Measurements from ENCODE around the gene PLA2G4A.
A peak's percentile ranks its signal among the peaks of the same experiment; 100 is the strongest.

PLA2G4A gene

DNA sequence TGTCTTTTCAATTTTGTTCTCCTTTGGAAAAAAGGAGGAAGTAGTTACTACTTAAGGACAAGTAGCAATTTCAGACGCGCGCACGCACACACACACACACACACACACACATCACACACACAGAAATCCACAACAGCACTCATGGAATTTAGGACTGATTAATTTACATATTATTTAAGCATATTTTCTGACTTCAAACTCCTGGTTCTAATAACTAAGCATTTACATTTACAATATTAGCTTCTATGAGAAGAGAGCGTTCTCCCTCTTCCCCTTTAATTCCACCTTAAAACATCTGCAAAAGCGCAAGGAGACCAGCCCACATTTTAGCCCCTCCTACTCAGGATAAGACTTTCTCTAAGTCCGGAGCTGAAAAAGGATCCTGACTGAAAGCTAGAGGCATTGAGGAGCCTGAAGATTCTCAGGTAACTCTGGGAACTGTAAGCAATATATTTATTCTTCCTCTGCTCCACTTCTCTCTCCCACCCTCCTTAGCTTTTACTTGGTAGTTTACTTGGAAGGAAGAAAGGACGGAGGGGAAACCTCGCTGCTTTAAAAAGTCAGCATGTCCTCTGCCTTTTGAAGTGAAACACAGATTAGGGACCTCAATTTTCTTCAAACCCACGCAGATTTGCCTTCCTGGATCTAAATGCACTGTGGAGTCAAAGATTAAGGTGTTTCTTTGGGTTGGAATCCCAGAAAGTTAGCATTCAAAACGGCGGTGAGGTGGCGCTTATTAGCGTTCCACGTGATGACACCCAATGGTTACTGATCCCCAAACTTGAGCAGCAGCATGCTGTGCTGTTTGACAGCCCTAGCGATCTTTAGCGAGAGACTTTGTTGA is at the start of gene PLA2G4A:
TSS of gene PLA2G4A (plus strand) at position 339 of the 844 bp plus-strand sequence. CDS start 25,406 bp downstream, outside the sequence.
- Mint-ChIP-seq H3K27me3 (peaks cover 29% of the 10 kb centered on the region), H3K27ac (peak within 1 kb of the TSS; percentile 18), H3K36me3 (ENCODE audit: low read depth) (no peaks in the 10 kb centered on the region), H3K4me3 (peak within 1 kb of the TSS; percentile 76), H3K9me3 (no peaks in the 10 kb centered on the region), H3K4me1 (ENCODE audit: low read depth) (peaks cover 15% of the 10 kb centered on the region)

DNA sequence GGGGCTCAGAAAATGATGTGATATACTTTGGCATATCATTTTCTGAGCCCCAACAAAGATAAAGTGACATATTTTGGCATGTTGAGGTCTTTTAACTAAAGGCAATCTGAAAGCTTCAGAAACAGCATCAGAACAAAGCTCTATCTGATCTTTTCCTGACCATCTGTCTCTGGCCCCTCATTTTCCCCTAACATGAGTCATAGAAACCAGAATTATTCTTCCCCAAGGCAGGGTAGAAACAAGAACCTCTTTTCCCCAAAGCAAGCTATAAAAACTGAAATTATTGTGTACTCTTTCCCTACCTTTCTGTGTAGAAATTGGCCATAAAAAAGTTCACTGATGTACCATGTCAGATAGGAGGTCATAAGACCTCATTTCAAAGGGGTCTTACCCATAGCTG is 48.7 kb upstream of the PLA2G4A start:
- Mint-ChIP-seq H3K27ac (no peak overlapping the region), H3K27me3 (peaks cover 8% of the 10 kb centered on the region), H3K4me3 (no peak overlapping the region), H3K9me3 (no peaks in the 10 kb centered on the region), H3K36me3 (ENCODE audit: low read depth) (no peaks in the 10 kb centered on the region), H3K4me1 (ENCODE audit: low read depth) (peaks cover 3% of the 10 kb centered on the region)

DNA sequence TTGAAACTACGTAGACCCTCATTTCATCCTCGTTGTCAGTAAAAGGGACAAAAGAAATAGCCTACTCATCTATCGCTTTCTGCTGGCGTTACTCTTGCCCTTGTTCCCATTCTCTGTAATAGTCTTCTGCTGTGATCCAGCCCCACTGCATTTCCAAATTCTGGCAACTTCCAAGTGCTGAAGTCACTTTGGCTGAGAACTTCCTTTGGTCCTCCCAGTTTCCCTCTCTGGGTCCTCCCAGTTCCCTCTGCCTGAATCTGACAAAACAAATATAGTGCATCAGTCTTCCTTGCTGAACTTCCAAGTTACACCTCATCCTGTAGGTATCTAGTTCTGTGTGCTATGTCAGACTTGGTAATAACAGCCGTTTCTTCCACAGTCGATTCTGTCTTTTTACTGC is 47.0 kb upstream of the PLA2G4A start:
- no peaks in the 10 kb centered on the region for H3K36me3 Mint-ChIP-seq (ENCODE audit: low read depth)
- no peaks in the 10 kb centered on the region for H3K9me3 Mint-ChIP-seq
- H3K27me3 Mint-ChIP-seq = peaks cover 12% of the 10 kb centered on the region

DNA sequence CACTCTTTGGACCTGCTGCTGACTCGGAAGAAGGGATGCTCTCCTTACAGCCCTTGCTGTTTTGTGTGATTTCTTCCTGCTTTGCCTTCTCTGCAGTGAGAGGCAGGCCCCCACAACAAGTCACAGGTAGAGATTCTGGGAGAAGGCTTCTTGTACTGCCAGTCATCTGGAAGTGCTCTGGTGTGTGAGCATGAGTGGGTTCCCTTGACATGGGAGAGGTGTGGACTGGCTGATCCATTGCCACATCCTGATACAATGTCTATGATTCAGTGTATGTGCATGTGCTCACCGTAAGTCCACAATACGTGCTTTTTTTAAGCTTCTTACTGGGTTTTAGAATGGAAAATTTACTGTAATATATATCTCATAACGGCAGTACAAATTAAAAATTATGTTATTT is 46.0 kb upstream of the PLA2G4A start:
- no peak overlapping the region for H3K4me3 Mint-ChIP-seq
- no peaks in the 10 kb centered on the region for H3K9me3 Mint-ChIP-seq
- H3K27ac Mint-ChIP-seq = no peak overlapping the region
- no peaks in the 10 kb centered on the region for H3K36me3 Mint-ChIP-seq (ENCODE audit: low read depth)
- peaks cover 3% of the 10 kb centered on the region for H3K4me1 Mint-ChIP-seq (ENCODE audit: low read depth)
- H3K27me3 Mint-ChIP-seq = peaks cover 12% of the 10 kb centered on the region

More for the DNA sequence above, 47.0 kb upstream of the PLA2G4A start:
- Mint-ChIP-seq H3K4me3 (no peak overlapping the region), H3K27ac (no peak overlapping the region), H3K4me1 (ENCODE audit: low read depth) (peaks cover 3% of the 10 kb centered on the region)

DNA sequence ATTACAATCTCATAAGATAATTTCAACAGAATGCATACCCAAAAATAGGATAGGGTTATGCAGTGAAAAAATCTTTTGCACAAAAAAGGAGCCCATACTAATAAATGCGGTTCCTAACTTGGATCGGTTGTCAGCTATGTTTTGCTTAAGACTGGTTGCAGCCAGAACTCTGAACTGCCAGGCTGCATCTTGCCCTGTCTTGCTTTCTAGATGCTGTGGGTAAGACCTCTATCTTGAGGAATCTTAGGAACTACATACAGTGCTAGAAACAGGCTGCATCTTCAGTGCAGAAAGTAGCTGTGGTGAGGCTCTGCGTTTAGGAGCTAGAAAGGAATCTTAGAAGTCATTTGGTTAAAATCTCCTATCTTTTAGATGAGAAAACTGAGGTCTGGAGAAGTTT is 45.6 kb upstream of the PLA2G4A start:
- Mint-ChIP-seq H3K9me3 (no peaks in the 10 kb centered on the region), H3K27ac (no peak overlapping the region), H3K4me1 (ENCODE audit: low read depth) (peaks cover 3% of the 10 kb centered on the region), H3K36me3 (ENCODE audit: low read depth) (no peaks in the 10 kb centered on the region), H3K4me3 (no peak overlapping the region), H3K27me3 (peaks cover 12% of the 10 kb centered on the region)

DNA sequence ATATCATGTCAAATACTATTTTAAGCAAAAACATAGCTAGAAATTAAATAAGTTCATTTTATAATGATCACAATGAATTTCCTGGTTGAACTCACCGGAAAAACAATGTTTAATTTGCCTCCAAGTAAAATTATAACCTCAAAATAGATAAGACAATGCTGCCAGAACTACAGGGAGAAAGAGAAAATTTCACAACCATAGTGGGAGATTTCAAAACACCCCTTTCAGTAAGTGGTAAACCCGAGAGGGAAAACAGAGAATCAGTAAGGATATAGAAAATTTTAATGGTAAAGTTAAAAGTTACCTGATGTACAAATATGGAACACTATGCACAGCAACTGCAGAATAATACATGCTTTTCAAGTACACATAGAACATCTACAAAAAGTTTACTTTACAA is 43.2 kb upstream of the PLA2G4A start:
- no peaks in the 10 kb centered on the region for H3K36me3 Mint-ChIP-seq (ENCODE audit: low read depth)
- H3K9me3 Mint-ChIP-seq = peaks cover 4% of the 10 kb centered on the region
- no peaks in the 10 kb centered on the region for H3K4me1 Mint-ChIP-seq (ENCODE audit: low read depth)
- no peak overlapping the region for H3K27ac Mint-ChIP-seq
- peaks cover 10% of the 10 kb centered on the region for H3K27me3 Mint-ChIP-seq
- H3K4me3 Mint-ChIP-seq = no peak overlapping the region

DNA sequence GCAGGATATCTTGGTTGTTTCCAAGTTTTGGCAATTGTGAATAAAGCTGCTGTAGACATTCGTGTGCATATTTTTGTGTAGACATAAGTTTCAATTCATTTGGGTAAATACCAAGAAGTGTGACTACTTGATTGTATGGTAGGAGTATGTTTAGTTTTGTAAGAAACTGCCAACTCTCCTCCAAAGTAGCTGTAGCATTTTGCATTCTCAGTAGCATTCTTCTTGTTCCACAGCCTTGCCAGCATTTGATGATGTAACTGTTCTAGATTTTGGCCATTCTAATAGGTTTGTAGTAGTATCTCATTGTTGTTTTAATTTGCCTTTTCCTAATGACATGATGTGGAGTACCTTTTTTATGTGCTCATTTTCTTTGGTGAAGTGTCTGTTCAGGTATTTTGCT is 38.6 kb upstream of the PLA2G4A start:
- H3K9me3 Mint-ChIP-seq = peaks cover 4% of the 10 kb centered on the region
- H3K36me3 Mint-ChIP-seq (ENCODE audit: low read depth) = no peaks in the 10 kb centered on the region

DNA sequence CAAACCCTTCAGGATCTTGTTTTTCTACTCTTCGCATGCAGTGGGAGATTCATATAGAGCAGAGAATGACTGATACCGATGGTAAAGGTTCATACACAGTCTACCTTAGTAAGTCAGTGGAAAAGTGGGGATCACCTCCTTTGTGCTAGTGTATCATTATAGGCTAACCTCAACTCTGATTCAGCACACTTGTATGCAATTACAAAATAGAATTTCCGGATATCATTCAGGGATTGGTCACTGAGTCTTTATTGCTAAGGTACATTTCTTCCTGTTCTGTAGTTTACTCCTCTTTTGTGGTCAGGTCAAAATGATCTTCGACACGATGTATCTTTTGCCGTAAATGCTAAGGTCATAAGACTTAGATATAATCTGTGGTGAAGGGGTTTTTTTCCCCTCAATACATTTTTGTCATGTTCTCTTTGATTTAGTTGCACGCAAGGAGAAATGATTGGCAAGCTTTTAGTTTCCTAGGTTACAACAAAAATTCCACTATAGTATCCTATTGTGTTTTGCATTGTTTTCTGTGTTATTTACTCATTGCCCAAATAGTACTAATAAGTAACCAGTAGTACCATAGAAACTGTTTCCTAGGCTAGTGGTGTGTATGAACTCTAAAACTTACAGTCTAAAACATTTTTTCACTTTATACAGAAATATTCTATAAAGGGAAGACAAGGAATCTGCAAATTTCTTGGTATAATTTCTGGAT is 35.7 kb upstream of the PLA2G4A start:
- Mint-ChIP-seq H3K27ac (no peak overlapping the region), H3K4me1 (ENCODE audit: low read depth) (no peaks in the 10 kb centered on the region), H3K36me3 (ENCODE audit: low read depth) (no peaks in the 10 kb centered on the region), H3K27me3 (peaks cover 3% of the 10 kb centered on the region), H3K4me3 (no peak overlapping the region), H3K9me3 (peaks cover 4% of the 10 kb centered on the region)

More for the DNA sequence above, 38.6 kb upstream of the PLA2G4A start:
- H3K27me3 Mint-ChIP-seq = peaks cover 7% of the 10 kb centered on the region
- no peaks in the 10 kb centered on the region for H3K4me1 Mint-ChIP-seq (ENCODE audit: low read depth)
- H3K27ac Mint-ChIP-seq = no peak overlapping the region
- no peak overlapping the region for H3K4me3 Mint-ChIP-seq

DNA sequence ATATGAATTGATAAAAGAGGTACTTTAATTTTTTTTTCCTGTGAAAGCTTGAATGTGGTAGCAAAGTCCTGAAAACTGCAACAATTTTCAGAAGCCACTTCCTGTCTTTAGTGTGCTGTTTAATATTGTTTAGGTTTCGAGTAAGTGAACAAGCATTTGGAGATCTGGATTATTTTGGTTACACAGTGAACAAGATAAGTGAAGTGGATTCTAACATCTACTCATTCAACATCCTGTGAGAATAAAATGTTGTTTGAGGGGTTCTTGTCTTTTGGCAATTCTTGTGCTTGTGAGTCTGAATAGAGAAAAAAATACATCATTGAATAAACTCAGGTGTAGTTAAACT is 35.2 kb upstream of the PLA2G4A start:
- Mint-ChIP-seq H3K36me3 (ENCODE audit: low read depth) (no peaks in the 10 kb centered on the region), H3K4me1 (ENCODE audit: low read depth) (no peaks in the 10 kb centered on the region), H3K4me3 (no peak overlapping the region), H3K27ac (no peak overlapping the region), H3K9me3 (peaks cover 4% of the 10 kb centered on the region), H3K27me3 (peaks cover 3% of the 10 kb centered on the region)

DNA sequence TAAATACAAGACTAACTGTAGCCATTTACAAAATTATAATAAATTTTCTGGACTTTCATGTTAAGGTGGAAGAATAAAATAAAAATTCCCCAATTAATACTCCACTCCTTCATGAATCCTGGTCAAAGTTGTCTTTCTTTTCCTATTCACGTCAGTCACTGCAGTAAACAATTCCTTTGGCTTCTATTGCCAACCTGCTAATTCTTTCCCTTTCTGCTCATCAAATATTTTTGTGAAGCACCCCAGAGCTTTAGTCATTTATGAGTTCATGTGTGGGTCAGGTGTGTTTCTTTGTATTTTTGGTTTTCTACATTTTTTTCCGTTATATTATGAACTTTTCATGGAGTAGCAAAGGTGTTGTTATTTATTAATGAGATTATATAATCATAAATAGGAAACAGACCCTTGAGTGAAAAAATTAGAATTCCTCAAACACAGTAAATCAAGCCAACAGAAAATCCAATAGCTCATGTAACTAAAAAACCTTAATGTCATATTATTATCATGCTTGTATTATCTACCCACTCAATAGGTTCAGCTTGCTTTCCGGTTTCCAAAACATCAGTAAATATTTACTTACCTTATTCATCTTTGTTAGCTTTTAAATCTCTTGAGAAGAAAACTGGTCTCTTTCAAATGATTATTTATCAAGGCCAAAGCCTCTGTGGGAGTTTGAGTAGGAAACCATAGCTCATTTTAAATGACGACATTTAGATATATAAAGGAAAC is 29.6 kb upstream of the PLA2G4A start:
- H3K27ac Mint-ChIP-seq = no peak overlapping the region
- no peak overlapping the region for H3K4me3 Mint-ChIP-seq
- no peaks in the 10 kb centered on the region for H3K4me1 Mint-ChIP-seq (ENCODE audit: low read depth)
- H3K9me3 Mint-ChIP-seq = no peaks in the 10 kb centered on the region
- H3K27me3 Mint-ChIP-seq = no peaks in the 10 kb centered on the region
- H3K36me3 Mint-ChIP-seq (ENCODE audit: low read depth) = no peaks in the 10 kb centered on the region

DNA sequence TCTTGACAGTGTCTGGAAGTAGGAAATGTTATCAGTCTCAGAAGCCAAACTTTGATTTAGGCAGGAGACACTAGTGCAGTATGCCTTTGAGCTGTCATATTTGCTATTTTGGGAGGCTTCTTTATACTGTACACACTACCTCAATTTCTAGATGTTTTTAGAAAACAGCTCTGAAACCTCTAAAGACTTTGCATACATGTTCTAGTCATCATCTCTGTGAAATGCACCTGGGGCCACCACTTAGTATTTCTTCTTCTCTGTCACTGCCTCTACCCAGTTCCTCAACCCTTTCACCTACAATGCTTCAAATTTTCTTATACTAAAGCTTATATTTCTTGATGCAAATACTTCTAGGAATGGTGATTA is 29.1 kb upstream of the PLA2G4A start:
- Mint-ChIP-seq H3K36me3 (ENCODE audit: low read depth) (no peaks in the 10 kb centered on the region), H3K9me3 (no peaks in the 10 kb centered on the region), H3K27me3 (no peaks in the 10 kb centered on the region), H3K27ac (no peak overlapping the region), H3K4me3 (no peak overlapping the region), H3K4me1 (ENCODE audit: low read depth) (no peaks in the 10 kb centered on the region)

DNA sequence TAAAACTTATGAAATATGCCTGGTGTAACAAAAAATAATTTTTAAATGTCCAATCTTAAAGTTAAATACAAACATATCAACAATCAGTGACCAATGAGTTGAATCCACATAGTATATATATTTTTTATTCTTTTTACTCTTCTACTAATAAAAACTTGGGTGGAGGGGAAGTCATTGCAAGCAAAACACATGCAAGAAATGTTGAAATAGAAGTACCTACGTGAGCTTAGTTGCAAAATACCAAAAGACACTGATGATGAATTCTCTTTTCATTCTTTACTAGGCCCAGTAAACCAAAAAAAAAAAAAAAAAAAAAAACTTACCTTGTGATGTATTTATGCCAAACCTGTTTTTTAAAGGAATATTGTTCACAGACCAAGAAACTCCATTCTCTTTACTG is 26.4 kb upstream of the PLA2G4A start:
- no peak overlapping the region for H3K27ac Mint-ChIP-seq
- H3K36me3 Mint-ChIP-seq (ENCODE audit: low read depth) = no peaks in the 10 kb centered on the region
- no peaks in the 10 kb centered on the region for H3K9me3 Mint-ChIP-seq
- no peaks in the 10 kb centered on the region for H3K4me1 Mint-ChIP-seq (ENCODE audit: low read depth)
- H3K4me3 Mint-ChIP-seq = no peak overlapping the region
- H3K27me3 Mint-ChIP-seq = no peaks in the 10 kb centered on the region

DNA sequence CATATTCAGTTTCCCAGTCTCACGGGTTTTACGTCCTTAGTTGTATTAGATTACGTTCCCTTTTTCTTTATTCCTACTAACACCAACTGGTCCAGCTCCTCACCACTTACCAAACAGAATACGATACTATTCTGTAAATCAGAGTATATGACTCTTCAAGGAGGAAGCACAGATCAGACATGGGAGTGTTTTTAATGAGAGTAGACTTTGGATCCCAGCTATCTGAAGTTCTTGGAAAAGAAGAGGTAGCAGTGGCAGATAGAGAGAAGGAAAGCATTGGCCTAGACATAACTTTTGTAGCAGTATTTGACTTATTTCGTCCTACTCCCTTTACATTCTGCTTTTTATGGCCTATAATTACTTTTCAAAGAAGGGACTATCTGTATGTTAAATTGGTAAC is 24.1 kb upstream of the PLA2G4A start:
- no peaks in the 10 kb centered on the region for H3K36me3 Mint-ChIP-seq (ENCODE audit: low read depth)
- no peaks in the 10 kb centered on the region for H3K9me3 Mint-ChIP-seq
- H3K27ac Mint-ChIP-seq = no peak overlapping the region
- no peak overlapping the region for H3K4me3 Mint-ChIP-seq
- no peaks in the 10 kb centered on the region for H3K4me1 Mint-ChIP-seq (ENCODE audit: low read depth)
- no peaks in the 10 kb centered on the region for H3K27me3 Mint-ChIP-seq

DNA sequence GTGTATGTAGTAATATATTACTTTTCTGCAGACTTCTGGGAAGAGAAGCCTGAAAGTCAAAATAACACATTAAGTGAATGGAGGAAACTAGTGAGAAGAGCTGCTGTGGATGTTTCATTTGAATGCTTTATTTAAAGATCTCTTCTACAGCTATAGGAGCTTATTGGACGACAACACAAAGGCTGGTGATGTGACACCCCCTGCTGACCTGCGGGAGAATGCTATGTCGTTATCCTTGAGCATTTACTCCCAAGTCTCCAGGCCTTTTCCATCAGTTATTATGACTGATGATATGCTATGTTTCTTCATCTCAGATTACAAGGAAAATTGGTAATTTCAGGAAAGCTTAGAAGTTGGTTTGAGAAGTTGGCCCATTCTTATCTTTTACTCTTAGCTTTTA is 22.3 kb upstream of the PLA2G4A start:
- Mint-ChIP-seq H3K27me3 (no peaks in the 10 kb centered on the region), H3K4me3 (no peak overlapping the region), H3K9me3 (no peaks in the 10 kb centered on the region), H3K36me3 (ENCODE audit: low read depth) (no peaks in the 10 kb centered on the region), H3K27ac (no peak overlapping the region), H3K4me1 (ENCODE audit: low read depth) (no peaks in the 10 kb centered on the region)

DNA sequence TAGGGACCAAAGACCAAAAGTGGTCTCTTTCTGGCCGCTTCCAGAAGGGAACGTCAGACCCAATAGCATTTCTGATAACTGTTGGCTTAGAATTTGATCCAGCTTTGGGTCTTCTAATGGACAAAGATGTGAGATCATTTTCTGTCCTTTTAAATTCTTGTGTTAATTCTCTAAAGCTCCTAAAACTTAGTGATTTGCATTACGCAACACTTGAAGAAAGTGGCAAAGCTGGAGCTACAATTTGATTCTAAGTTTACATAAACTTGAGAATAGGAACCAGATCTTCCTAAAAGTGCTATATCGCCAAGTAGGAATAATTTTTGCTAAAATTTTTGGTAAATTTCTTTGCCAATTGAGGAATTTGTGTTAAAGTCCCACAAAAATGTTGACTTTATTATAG is 21.6 kb upstream of the PLA2G4A start:
- Mint-ChIP-seq H3K9me3 (no peaks in the 10 kb centered on the region), H3K4me1 (ENCODE audit: low read depth) (no peaks in the 10 kb centered on the region), H3K27me3 (no peaks in the 10 kb centered on the region), H3K36me3 (ENCODE audit: low read depth) (no peaks in the 10 kb centered on the region), H3K27ac (no peak overlapping the region), H3K4me3 (no peak overlapping the region)

All from stimulated activated naive CD8-positive, alpha-beta T cell treated with anti-CD3 and anti-CD28 coated beads, Interleukin-15, Interleukin-2, amounts not matched to agents 100 ng/mL and 50 ng/mL, for 24 hours (primary cell).